GM12878 (cell line): ENCODE data around the gene APOLD1. TPM values are rescaled to one million over a fixed set of nuclear protein-coding genes. Genes with fewer than 3 reads are reported as not detected.

Experiments used
- ATAC-seq: fragments of 200-7000 bp; cut with Tn5 transposase; 3 replicates; pipeline ENCODE4 v1.9.1; 2020; ENCODE audit warnings: mild to moderate bottlenecking, moderate library complexity
- BruUV-seq: library from RNA; stranded (reverse); fragments of 400-500 nt; replicated peaks from 2 replicates; lab custom pipeline; 2021; lab: Mats Ljungman, UMichigan
- CTCF ChIA-PET: fragments of 300-600 bp; sonication (Branson Sonifier 250); formaldehyde crosslinking; extraction: SDS; loops from one replicate; lab custom pipeline; 2021; ENCODE audit warnings: inconsistent platforms; lab: Yijun Ruan, JAX
- POLR2A ChIA-PET: fragments of 350-600 bp; formaldehyde crosslinking; extraction: SDS; loops from one replicate; lab custom pipeline; 2021; ENCODE audit warnings: inconsistent platforms; lab: Charles Lee
- RAD21 ChIA-PET: fragments of 300-600 bp; sonication (Branson Sonifier 250); formaldehyde crosslinking; loops from one replicate; lab custom pipeline; 2023; ENCODE audit warnings: antibody characterized with exemption; ENCODE audit not compliant: unreplicated experiment; lab: Charles Lee
- SMC1A ChIA-PET: fragments of 300-600 bp; sonication (Branson Sonifier 250); formaldehyde crosslinking; loops from one replicate; lab custom pipeline; 2023; ENCODE audit not compliant: unreplicated experiment, uncharacterized antibody; lab: Charles Lee
- DNase-seq: peaks from one replicate; pipeline ENCODE4 v3.0.0-alpha.2; 2011; ENCODE audit warnings: low read depth, low spot score
- FAIRE-seq: peaks from 3 replicates; lab custom pipeline; 2011; peaks lifted over from hg19 to GRCh38; lab: Jason Lieb, UNC
- H2AFZ ChIP-seq: 2 replicates; pipeline ENCODE4 v1.6.0; 2011; ENCODE audit warnings: low read depth, low read length, control low read depth; ENCODE audit not compliant: control insufficient read depth
- H3K27ac ChIP-seq: 2 replicates; pipeline ENCODE4 v1.5.1; 2011; ENCODE audit warnings: control low read depth; ENCODE audit not compliant: control insufficient read depth, insufficient read depth
- H3K27me3 ChIP-seq, 2 experiments: replicated peaks in 1 of 2; 2 replicates each; pipeline versions ENCODE4 v1.6.0 to v1.6.1; 2011; ENCODE audit warnings: low read length in 1 of 2; ENCODE audit not compliant: control insufficient read depth in 2 of 2, insufficient read depth in 2 of 2
- H3K36me3 ChIP-seq, 2 experiments: 2 replicates each; pipeline ENCODE4 v1.5.1; 2011; ENCODE audit warnings: low read length in 1 of 2; ENCODE audit not compliant: control insufficient read depth in 2 of 2, insufficient read depth in 2 of 2
- H3K4me1 ChIP-seq: 2 replicates; pipeline ENCODE4 v1.6.1; 2011; ENCODE audit warnings: mild to moderate bottlenecking, low read length, moderate library complexity, mixed read lengths; ENCODE audit not compliant: control insufficient read depth, insufficient read depth
- H3K4me2 ChIP-seq: 2 replicates; pipeline ENCODE4 v1.6.0; 2011; ENCODE audit warnings: control low read depth; ENCODE audit not compliant: control insufficient read depth, insufficient read depth
- H3K4me3 ChIP-seq: fragments of 200-600 bp; sonication (generic); 2 replicates; pipeline ENCODE4 v1.5.1; 2016
- H3K79me2 ChIP-seq: 2 replicates; pipeline ENCODE4 v1.6.0; 2011; ENCODE audit warnings: low read length; ENCODE audit not compliant: control insufficient read depth, insufficient read depth
- H3K9ac ChIP-seq: 2 replicates; pipeline ENCODE4 v1.8.0; 2011; ENCODE audit warnings: low read length, control low read depth, mixed read lengths; ENCODE audit not compliant: control insufficient read depth, insufficient read depth
- H3K9me3 ChIP-seq: replicated peaks from 3 replicates; pipeline ENCODE4 v1.5.1; 2011; ENCODE audit warnings: mild to moderate bottlenecking, low read length; ENCODE audit not compliant: control insufficient read depth, insufficient read depth
- H4K20me1 ChIP-seq: 2 replicates; pipeline ENCODE4 v1.6.0; 2011; ENCODE audit not compliant: control insufficient read depth, insufficient read depth
- ATF2 ChIP-seq: IDR thresholded peaks from 2 replicates; pipeline ENCODE4 v1.6.1; 2012; ENCODE audit warnings: low read length, inconsistent platforms
- ATF7 ChIP-seq: fragments of 450-650 bp; IDR thresholded peaks from 2 replicates; pipeline ENCODE4 v1.6.1; 2016; ENCODE audit warnings: low read depth, mild to moderate bottlenecking
- BHLHE40 ChIP-seq, 2 experiments: fragments of 450-650 bp in 1 of 2; IDR thresholded peaks; 2 replicates each; pipeline ENCODE4 v1.6.1; 2011 to 2017; ENCODE audit warnings: low read depth in 2 of 2, borderline replicate concordance in 1 of 2, improper control_type of control experiment in 1 of 2, low read length in 1 of 2, mild to moderate bottlenecking in 1 of 2
- CREM ChIP-seq: IDR thresholded peaks from 2 replicates; pipeline ENCODE4 v1.6.1; 2014; ENCODE audit warnings: antibody characterized with exemption, low read depth
- EED ChIP-seq: sonication (generic); IDR thresholded peaks from 2 replicates; pipeline ENCODE4 v1.6.1; 2016; ENCODE audit warnings: antibody characterized with exemption, low read depth
- EGR1 ChIP-seq, 2 experiments: IDR thresholded peaks; 1 replicate in 1 of 2; 2 replicates in 1 of 2; pipeline ENCODE4 v1.6.1; 2011 to 2012; ENCODE audit warnings: low read depth in 2 of 2, low read length in 2 of 2, borderline replicate concordance in 1 of 2, mild to moderate bottlenecking in 1 of 2, moderate library complexity in 1 of 2
- EP300 ChIP-seq, 2 experiments: fragments of 150-350 bp in 1 of 2; IDR thresholded peaks; 2 replicates each; pipeline ENCODE4 v1.6.1; 2011 to 2012; ENCODE audit warnings: low read depth in 2 of 2, low read length in 2 of 2, borderline replicate concordance in 1 of 2, improper control_type of control experiment in 1 of 2, inconsistent platforms in 1 of 2; ENCODE audit not compliant: control insufficient read depth in 1 of 2
- GATAD2B ChIP-seq: fragments of 450-650 bp; conservative IDR thresholded peaks from 2 replicates; pipeline ENCODE4 v1.6.1; 2017; ENCODE audit warnings: low read depth, mild to moderate bottlenecking, moderate library complexity
- HCFC1 ChIP-seq: fragments of 150-350 bp; IDR thresholded peaks from 2 replicates; pipeline ENCODE4 v1.6.1; 2014; ENCODE audit warnings: low read length
- HDAC6 ChIP-seq: fragments of 200-600 bp; sonication (generic); IDR thresholded peaks from one replicate; pipeline ENCODE4 v1.8.0; 2017; ENCODE audit warnings: antibody characterized with exemption; ENCODE audit not compliant: unreplicated experiment
- HDGF ChIP-seq: fragments of 450-650 bp; IDR thresholded peaks from 2 replicates; pipeline ENCODE4 v1.6.1; 2016; ENCODE audit warnings: antibody characterized with exemption
- IKZF1 ChIP-seq: fragments of 450-650 bp; conservative IDR thresholded peaks from 2 replicates; pipeline ENCODE4 v1.6.1; 2017; ENCODE audit warnings: antibody characterized with exemption, mild to moderate bottlenecking
- IKZF2 ChIP-seq, 2 experiments: fragments of 450-650 bp; IDR thresholded peaks; 2 replicates each; pipeline ENCODE4 v1.6.1; 2017; ENCODE audit warnings: mild to moderate bottlenecking in 2 of 2, moderate library complexity in 2 of 2
- JUND ChIP-seq: IDR thresholded peaks from 2 replicates; pipeline ENCODE4 v1.6.1; 2012; ENCODE audit warnings: low read depth, mild to moderate bottlenecking, low read length, improper control_type of control experiment, moderate library complexity
- MTA2 ChIP-seq: fragments of 450-650 bp; IDR thresholded peaks from 2 replicates; pipeline ENCODE4 v1.6.1; 2016; ENCODE audit warnings: low read depth, mild to moderate bottlenecking, moderate library complexity
- NBN ChIP-seq: fragments of 450-650 bp; IDR thresholded peaks from 2 replicates; pipeline ENCODE4 v1.6.1; 2016
- POLR2A ChIP-seq: IDR thresholded peaks from 2 replicates; pipeline ENCODE4 v1.6.1; 2011; ENCODE audit warnings: low read depth, mild to moderate bottlenecking, low read length
- RAD51 ChIP-seq: fragments of 450-650 bp; IDR thresholded peaks from 2 replicates; pipeline ENCODE4 v1.6.1; 2016; ENCODE audit warnings: moderate library complexity, mild to moderate bottlenecking, inconsistent platforms
- RUNX3 ChIP-seq: IDR thresholded peaks from 2 replicates; pipeline ENCODE4 v1.6.1; 2012; ENCODE audit warnings: low read length, inconsistent platforms
- SREBF1 ChIP-seq: IDR thresholded peaks from 2 replicates; pipeline ENCODE4 v1.6.1; 2012; ENCODE audit warnings: mild to moderate bottlenecking, low read length
- SUPT20H ChIP-seq: IDR thresholded peaks from 2 replicates; pipeline ENCODE4 v1.6.1; 2011; ENCODE audit warnings: low read depth, mild to moderate bottlenecking, low read length, moderate library complexity, borderline replicate concordance; ENCODE audit not compliant: control insufficient read depth
- WGBS: methylation state at CpG from one replicate; pipeline ENCODE4 v1.1.6; 2016; ENCODE audit warnings: low lambda C conversion rate; ENCODE audit not compliant: insufficient replicate concordance, insufficient coverage; ENCODE audit errors: missing lambda C conversion rate; 5-methylcytosine and 5-hydroxymethylcytosine counted together
- in situ Hi-C: fragments of 300-500 bp; cut with MboI; formaldehyde crosslinking; loops from 9 replicates; pipeline ENCODE4 v1.14.3; 2018; ENCODE audit warnings: mixed read lengths
- intact Hi-C: fragments of 100-400 bp; cut with micrococcal nuclease; formaldehyde crosslinking; loops from one replicate; pipeline ENCODE4 v1.14.2; 2022; ENCODE audit not compliant: unreplicated experiment
- polyA plus RNA-seq, 11 experiments: library from polyadenylated mRNA; depleted of rRNA in 4 of 11; unstranded in 6 of 11; stranded (reverse) in 5 of 11; fragments of >200 nt; fragmentation: Nextera tagmentation in 4 of 11; fragmentation: Illumina TruSeq in 1 of 11; extraction: Ambion mirVana in 4 of 11; extraction: Trizol in 1 of 11; gene quantifications; 1 replicate in 1 of 11; 2 replicates in 10 of 11; pipeline versions ENCODE4 v1.2.1 to v1.2.3, GENCODE V29; 2011 to 2016; ENCODE audit warnings: inconsistent platforms in 2 of 11, missing spikeins in 2 of 11, low read depth in 1 of 11
- total RNA-seq, 4 experiments: library from RNA; depleted of rRNA in 3 of 4; stranded (reverse); fragments of >200 nt in 3 of 4; fragmentation: Illumina TruSeq in 1 of 4; extraction: Trizol in 1 of 4; gene quantifications; 2 replicates each; pipeline versions ENCODE4 v1.2.1 to v1.2.3, GENCODE V29; 2013 to 2021

The APOLD1 gene
- total and polyA plus RNA-seq, 10 of the 15 experiments (the other 5 are each of a cell fraction or from before 2014, with no cell fraction given), result 1.1 to 8.9 (median 4.2) TPM

- ChIA-PET CTCF (interaction anchor here (0.6 to 5.4 kb wide), 8 partner anchors 9 to 1240 kb away, joined by 3 to 67 read pairs (median 4); partner anchors contain the start of gene DDX47), POLR2A (interaction anchor here (1.0 to 3.9 kb wide), 5 partner anchors 9 to 43 kb away, joined by 3 to 28 read pairs (median 3); partner anchors contain the start of gene DDX47)
- no peak for TF ChIP-seq HCFC1
- peak in 1 of 2 experiments; percentile 41; a peak in 1 of 3 replicates for TF ChIP-seq EGR1 (IDR thresholded peaks at IDR 0.05; ENCODE audit: borderline replicate concordance in 1 of 2, low read depth in 2 of 2, low read length in 2 of 2)
- TF ChIP-seq GATAD2B, result 0 out of 2 replicates have a peak, but pooled peaks have one; percentile 37
- no peak for TF ChIP-seq HDAC6
- 0 out of 2 replicates have a peak, but pooled peaks have one; percentile 17 for TF ChIP-seq NBN
- TF ChIP-seq SREBF1, result no peak
- TF ChIP-seq EP300 (IDR thresholded peaks at IDR 0.05; ENCODE audit: borderline replicate concordance in 1 of 2, control insufficient read depth in 1 of 2, low read depth in 2 of 2, low read length in 2 of 2), result peak in 1 of 2 experiments; percentile 61; a peak in 2 of 4 replicates
- TF ChIP-seq ATF7, result 0 out of 2 replicates have a peak, but pooled peaks have one; percentile 43
- peak; percentile 69 for TF ChIP-seq RAD51
- TF ChIP-seq RUNX3, result peak; percentile 8; the same call in 1 of the 2 replicates
- TF ChIP-seq EED, result peak; percentile 79
- peak; percentile 45 to 78; a peak in 3 of 4 replicates for TF ChIP-seq BHLHE40 (IDR thresholded peaks at IDR 0.05; ENCODE audit: borderline replicate concordance in 1 of 2, low read depth in 2 of 2, low read length in 1 of 2)
- 0 out of 2 replicates have a peak, but pooled peaks have one; percentile 49 for TF ChIP-seq MTA2
- TF ChIP-seq HDGF, result no peak
- TF ChIP-seq JUND, result peak; percentile 76; the same call in 1 of the 2 replicates
- TF ChIP-seq CREM, result peak; percentile 24; the same call in 1 of the 2 replicates
- TF ChIP-seq IKZF1, result peak; percentile 56; the same call in 1 of the 2 replicates
- 0 out of 2 replicates have a peak, but pooled peaks have one; percentile 29 for TF ChIP-seq POLR2A
- TF ChIP-seq ATF2, result no peak
- TF ChIP-seq SUPT20H, result no peak
- TF ChIP-seq IKZF2 (IDR thresholded peaks at IDR 0.05), result peak in 1 of 2 experiments; percentile 72; a peak in 3 of 4 replicates
These were observed 17.7 kb downstream of the APOLD1 start for GRCh38 chr12:12803186-12803585.

More at GRCh38 chr12:12803186-12803585, 17.7 kb downstream of the APOLD1 start:
- Histone ChIP-seq H3K27ac (no peak overlapping the region; the same call in 1 of the 2 replicates), H3K4me2 (peak overlapping the region; percentile 69), H3K79me2 (no peaks in the 10 kb centered on the region), H3K27me3 (no peaks in the 10 kb centered on the region), H3K9ac (no peak overlapping the region), H4K20me1 (no peaks in the 10 kb centered on the region), H3K4me3 (no peak overlapping the region), H3K36me3 (no peaks in the 10 kb centered on the region), H3K9me3 (no peaks in the 10 kb centered on the region), H2AFZ (peak overlapping the region; percentile 70), H3K4me1 (peaks cover 33% of the 10 kb centered on the region)
- ChIA-PET SMC1A (interaction anchor here (0.6 to 7.3 kb wide), 7 partner anchors 9 to 298 kb away, joined by 3 to 50 read pairs (median 7); partner anchors contain the start of gene DDX47), RAD21 (interaction anchor here (0.6 to 2.5 kb wide), 9 partner anchors 8 to 328 kb away, joined by 3 to 12 read pairs (median 4); partner anchors contain the start of gene DDX47)
- DNase-seq, result no peak
- no TSS peak for BruUV-seq
- 8% methylated on average over 2 of the region's 2 CpGs for WGBS
- ATAC-seq, result peak; percentile 90
- intact Hi-C loops (no loop called here), in situ Hi-C loops (loop anchor here (25.0 kb wide), 1 partner anchor 1984 kb away; no protein-coding TSS in a partner anchor)
- peak; percentile 81 for FAIRE-seq
